Stimulated activated CD4-positive, alpha-beta T cell treated with anti-CD3 and anti-CD28 coated beads, Interleukin-12 subunit alpha, Interleukin-12 subunit beta, amount 100 ng/mL, for 24 hours (primary cell): ENCODE results near the gene CYP3A4.
"Not testable (repeated sequence)": the region's sequence is repeated elsewhere in the genome, so short reads cannot be mapped to it uniquely, and the experiment has no call there.

Experiments
- DNase-seq, 2 experiments: peaks; one replicate each; pipeline ENCODE4 v3.0.0-alpha.2; 2020; ENCODE audit warnings: low read depth in 2 of 2

Gene CYP3A4

DNA sequence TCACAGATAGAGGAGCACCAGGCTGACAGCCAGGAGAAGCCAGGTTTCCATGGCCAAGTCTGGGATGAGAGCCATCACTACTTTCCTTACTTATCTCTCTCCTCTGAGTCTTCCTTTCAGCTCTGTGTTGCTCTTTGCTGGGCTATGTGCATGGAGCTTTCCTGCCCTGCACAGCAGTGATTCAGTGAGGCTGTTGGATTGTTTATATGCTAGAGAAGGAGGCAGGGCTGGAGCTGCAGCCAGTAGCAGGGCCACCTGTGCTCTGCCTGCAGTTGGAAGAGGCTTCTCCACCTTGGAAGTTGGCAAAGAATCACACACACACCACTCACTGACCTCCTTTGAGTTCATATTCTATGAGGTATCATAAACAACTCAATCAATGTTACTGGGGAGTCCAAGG lies at the start of gene CYP3A4:
CYP3A4 (minus strand) TSS at position 178 of the 400 bp plus-strand sequence; CDS start at position 75, 103 bp downstream.
- DNase-seq = no peak

DNA sequence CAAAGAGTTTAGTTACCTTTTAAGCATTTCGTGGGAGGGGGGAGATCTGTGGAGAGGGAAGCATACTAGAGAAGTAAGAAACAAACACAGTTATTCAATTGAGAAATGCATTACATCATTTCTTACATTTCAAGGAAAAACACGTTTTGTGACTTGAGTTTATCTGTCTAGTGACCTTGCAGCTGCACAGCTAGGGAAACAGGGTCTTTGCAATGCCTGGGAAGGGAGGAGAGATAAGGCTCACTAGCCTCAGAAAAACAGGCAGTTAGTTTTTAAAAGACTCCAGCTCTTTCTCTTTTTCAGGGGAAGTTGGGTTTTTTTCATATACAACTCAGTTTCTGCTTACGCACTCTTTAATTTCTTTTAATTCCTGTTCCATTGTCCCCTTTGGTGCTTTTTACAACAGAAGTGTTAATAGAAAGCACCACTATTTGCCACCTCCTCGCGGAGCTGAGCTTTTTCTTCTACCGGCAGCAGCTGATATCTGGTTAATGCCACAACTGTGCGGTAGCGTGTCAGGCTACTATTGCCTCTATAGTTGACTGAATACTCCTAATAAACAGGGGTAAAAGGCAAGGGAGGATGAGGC lies 49.4 kb upstream of the CYP3A4 start:
- DNase-seq = no peak

DNA sequence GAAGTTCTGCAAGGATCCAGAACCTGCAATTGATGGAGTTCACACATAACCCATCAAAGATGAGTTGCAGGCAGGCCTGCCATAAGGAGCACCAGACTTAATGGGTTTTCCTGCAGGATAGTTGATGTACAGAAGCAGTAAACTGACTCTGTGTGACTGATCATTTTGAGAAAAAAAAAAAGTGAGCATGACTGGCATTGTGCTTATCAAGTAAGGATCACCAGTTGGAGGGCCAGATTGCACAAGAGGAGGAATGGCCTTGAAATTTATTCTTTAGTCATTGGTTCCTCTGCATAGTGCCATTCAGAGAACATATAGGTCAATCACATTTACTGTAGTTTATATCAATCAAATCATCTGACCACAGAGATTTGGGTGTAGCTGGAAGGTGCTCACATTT lies 47.6 kb upstream of the CYP3A4 start:
- no peak for DNase-seq

DNA sequence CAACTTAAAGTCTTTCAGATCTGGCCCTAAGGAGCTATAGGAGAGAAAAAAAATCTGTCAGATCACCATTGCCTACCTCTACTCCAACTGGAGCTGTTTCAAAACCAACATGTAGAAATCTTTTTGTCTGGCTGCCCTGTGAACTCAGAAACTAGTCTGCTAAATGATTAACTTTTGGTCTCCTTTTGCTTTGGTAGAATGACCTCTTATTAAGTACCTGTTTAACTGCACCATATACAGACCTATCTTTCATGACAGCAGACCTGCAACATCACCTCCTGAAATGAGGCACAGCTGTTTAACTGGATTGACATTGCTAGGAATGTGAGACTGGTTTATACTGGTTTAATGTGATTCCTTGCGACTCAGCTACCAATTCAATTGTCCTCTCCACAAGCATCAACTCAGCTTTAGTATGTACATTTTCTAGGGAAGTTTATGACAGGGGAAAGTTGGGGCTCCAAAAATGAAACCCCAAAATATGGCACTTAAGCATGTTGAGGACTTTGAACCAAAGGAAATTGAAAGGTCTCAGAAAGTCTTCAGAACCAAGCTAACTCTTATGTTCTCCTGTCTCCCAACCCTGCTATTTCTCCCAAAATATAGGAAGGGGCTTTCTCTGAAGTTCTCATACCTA lies 45.7 kb upstream of the CYP3A4 start:
- no peak for DNase-seq

DNA sequence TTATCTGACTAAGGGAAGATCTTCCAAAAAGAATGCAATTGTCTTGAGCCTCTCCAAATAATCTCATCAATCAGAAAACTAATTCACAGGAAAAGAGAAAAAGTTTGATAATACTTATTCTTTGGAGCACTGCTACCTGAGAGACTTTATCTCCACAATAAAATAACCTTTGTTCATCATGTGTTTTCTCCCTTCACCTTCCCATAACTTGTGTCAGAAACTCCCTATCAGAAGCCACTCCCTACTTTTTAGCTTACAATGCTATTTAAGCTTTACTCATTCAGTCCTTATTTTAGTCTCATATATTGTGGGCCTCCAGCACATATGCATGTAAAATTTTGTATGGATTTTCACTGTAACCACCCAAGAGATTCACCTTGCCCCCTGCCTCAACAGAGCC lies 44.8 kb upstream of the CYP3A4 start:
- DNase-seq = no peak

DNA sequence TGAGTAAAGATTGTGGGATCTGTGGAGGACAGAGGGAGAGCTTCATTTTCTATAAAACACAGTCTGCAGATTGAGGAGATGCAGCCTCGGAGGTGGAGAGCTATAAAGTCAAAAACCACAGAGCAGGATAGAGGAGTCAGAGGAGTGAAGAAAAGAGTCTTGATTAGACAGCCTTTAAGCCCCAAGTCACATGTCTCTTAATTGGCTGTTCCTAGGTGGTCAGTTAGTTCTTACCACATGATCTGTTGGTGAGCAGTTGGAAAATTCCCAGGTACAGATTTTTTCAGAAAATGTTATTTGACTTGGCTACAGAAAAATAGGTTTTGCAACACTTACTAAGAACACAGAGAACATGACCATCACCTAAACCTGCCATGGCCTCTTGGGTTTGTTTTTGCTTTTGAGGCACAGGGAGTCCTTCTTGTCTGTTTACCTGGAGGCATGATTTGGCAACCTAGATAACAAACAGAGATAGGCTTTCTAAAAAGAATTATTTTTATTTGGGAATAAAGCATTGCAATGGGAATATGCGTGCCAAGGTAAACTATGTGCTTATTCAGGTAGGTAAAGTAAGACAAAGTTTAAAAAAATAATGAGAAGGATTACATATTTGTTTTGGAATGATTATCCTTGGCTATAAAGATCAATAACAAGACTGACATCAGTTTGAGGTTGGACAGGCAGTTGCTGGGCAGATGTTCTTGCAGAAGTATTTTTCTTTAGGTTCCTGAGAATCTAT lies 43.2 kb upstream of the CYP3A4 start:
- DNase-seq = no peak

DNA sequence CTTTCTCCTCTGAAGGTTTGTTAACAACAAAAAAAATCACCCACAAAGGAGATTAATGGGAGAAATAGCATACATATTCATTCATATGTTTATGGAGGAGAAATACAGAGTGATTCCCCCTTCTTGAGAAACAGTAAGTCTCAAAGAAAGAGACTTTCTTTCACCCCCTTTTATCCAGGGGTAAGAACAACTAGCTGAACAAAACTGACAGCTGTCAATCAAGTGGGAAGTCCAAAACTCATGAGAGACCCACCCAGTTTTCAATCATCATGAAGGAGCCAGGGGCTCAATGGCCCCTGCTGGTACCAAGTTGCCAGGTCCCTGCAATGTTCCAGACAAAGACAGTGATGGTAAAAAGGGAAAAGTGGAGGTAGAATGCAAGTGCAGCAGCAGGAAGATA lies 41.9 kb upstream of the CYP3A4 start:
- DNase-seq = no peak

DNA sequence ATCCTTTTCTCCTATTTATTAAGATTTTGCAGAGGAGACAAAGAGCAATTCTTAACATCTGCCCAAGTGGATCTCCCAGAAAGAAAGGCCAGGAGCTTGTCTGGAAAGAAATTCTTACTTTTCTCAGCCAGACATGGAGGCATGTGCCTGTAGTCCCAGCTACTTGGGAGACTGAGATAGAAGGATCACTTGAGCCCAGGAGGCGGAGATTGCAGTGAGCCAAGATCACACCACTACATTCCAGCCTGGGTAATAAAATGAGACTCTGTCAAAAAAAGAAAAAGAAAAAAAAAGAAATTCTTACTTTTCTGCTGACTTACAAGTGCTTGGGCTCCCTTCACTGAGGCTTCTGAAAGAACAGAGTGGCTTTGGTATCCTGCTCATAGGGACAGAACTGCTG lies 41.5 kb upstream of the CYP3A4 start:
- DNase-seq = no peak

DNA sequence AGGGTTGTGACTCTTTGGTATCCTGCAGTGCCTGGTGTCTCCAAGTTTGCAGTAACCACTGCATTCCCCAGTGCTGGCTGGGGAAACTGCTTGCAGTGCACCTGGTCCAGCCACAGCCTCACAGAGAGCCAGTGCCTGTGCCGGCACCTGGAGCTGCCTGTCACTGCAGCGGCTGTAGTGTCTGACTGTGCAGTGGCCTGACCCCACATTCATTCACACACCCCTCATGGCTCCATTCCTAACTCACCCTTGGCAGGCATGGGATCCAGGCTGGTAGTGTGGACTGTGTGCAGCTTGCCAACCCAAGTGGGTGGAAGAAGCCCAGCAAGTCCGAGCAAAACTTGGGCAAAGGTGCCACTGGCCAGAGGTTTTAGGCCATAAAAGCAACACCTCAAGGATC lies 40.1 kb upstream of the CYP3A4 start:
- no peak for DNase-seq

DNA sequence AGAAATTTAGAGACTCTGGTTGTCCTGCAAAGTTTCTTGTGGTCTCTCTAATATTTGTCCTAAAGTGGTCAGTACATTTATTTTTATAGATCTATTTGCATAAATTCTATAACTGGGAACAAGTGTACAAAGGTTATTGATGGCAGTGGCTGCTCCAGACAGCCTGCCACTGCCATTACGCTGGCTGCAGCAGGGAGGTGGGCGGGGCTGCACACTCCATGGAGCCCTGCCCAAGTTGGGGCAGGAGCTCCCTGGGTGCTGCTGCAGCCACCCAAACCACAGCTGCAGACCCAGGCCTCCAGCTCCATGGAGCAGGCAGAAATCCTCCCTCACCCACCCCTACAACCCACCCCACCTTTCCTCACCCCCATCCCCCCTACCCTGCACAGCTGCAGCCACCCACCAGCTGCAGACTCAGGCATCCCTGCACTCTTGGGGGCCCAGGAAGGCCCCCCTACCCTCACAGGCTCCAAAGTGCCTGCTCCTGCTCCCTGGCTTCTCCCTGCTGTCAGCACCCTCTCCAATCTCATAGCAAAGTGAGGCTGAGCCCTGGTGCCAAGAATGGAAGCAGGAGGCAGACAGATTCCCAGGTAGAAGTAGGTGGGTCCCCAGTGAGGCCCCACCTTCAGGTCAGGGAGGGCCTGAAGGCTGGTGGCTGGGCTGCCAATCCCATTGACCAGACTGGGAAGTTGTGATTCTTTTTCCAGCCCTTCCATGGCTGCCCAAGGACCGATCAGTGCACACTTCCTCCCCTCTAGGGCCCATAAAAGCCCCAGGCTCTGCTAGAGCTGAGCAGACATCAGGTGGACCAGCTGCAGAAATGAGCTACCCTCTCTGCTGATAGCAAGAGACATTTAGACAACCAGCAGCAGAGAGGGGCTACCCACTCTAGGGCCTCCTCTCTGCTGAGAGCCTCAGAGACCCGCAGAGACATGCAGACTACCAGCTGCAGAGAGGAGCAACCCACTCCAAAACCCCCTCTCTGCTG lies 39.0 kb upstream of the CYP3A4 start:
- no peak for DNase-seq

DNA sequence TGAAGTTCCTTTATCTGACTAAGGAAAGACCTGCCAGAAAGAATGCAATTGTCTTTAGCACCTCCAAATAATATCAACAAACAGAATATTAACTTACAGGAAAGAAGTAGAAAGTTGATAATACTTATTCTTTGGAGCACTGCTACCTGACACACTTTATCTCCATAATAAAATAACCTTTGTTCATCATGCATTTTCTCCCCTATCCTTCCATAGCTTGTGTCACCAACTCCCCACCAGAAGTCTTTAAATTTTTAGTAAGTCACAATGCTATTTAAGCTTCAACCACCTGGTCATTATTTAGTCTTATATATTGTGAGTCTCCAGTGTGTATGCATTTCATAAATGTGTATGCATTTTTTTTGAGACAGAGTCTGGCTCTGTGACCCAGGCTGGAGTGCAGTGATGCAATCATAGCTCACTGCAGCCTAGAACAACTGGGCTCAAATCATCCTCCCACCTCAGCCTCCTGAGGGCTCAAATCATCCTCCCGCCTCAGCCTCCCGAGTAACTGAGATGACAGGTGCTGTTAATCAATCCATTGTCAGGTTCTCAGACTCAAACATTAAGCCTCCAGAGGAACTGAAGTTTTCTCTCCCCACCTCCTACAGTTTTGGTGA lies 36.5 kb upstream of the CYP3A4 start:
- DNase-seq = no peak

DNA sequence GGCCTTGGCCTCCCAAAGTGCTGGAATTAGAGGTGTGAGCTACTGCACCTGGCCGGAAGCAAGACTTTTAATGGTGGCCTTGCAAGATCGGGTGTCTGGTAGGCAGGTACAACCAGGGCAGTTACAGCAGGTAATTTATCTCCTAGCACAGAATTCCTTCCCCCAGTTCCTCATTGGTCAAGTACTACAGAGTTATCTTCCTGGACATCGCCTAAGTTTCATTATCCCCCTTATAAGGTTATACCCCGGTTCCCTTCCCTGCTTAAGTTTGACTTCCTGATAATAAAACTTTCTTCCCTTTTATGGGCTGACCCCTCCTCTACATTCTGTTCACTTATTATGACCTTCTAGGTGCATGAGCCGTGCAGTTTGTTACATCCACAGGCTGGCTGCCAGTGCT lies 24.8 kb upstream of the CYP3A4 start:
- no peak for DNase-seq

DNA sequence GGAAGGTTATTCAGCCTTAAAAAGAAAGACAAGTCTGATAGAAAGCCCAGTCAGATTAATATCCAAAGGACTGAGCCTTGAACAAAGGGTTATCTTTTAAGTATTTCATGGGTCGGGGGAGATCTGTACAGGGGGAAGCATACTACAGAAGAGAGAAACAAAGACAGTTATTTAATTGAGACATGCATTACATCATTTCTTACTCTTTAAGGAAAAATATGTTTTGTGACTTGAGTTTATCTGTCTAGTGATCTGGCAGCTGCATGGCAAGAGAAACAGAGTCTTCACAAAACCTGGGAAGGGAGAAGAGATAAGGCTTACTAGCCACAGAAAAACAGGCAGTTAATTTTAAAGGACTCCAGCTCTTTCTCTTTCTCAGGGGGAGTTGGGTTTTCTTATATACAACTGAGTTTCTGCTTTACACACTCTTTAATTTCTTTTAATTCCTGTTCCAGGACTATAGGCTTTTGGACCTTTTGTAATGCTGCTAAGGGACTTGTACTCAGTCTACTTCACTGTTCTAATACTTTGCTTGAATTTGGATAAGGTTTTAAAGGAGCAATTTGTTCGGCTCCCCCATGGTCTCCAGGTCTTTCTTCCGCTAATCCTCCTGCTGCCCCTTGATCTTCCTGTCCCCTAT lies 23.0 kb upstream of the CYP3A4 start:
- no peak for DNase-seq

DNA sequence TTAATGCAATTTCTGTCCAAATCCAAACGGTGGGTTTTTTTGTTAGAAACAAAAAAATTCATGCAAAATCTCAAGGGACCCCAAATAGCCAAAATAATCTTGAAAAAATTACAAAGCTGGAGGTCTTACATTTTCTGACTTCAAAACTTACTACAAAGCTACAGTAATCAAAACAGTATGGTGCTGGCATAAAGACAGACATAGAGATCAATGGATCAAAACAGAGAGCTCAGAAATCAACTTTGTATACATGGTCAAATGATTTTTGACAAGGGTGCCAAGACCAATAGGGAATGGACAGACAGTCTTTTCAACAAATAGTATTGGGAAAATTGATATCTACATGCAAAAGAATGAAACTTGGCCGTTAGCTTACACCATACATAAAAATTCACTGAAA lies 21.7 kb upstream of the CYP3A4 start:
- no peak for DNase-seq

DNA sequence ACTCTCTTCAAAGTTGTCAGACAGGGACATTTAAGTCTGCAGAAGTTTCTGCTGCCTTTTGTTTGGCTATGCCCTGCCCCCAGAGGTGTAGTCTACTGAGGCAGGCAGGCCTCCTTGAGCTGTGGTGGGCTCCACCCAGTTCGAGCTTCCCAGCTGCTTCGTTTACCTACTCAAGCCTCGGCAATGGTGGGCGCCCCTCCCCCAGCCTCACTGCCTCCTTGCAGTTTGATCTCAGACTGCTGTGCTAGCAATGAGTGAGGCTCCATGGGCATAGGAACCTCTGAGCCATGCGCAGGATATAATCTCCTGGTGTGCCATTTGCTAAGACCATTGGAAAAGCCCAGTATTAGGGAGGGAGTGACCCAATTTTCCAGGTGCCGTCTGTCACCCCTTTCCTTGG lies 19.1 kb upstream of the CYP3A4 start:
- DNase-seq = not testable (repeated sequence)

DNA sequence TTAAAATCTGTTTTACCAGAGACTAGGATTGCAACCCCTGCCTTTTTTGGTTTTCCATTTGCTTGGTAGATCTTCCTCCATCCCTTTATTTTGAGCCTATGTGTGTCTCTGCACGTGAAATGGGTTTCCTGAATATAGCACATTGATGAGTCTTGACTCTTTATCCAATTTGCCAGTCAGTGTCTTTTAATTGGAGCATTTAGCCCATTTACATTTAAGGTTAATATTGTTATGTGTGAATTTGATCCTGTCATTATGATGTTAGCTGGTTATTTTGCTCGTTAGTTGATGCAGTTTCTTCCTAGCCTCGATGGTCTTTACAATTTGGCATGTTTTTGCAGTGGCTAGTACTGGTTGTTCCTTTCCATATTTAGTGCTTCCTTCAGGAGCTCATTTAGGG lies 17.4 kb upstream of the CYP3A4 start:
- DNase-seq = not testable (repeated sequence)

DNA sequence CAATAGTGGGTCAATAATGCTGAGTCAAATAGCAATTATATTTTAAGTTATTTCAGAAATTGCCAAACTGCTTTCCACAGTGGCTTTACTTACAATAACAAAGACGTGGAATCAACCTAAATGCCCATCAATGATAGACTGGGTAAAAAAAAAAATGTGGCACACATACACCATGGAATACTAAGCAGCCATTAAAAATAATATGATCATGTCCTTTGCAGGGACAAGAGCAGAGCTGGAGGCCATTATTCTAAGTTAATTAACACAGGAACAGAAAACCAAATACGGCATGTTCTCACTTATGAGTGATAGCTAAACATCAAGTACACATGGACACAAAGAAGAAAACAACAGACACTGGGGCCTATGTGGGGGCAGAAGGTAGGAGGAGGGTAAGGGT lies 15.0 kb upstream of the CYP3A4 start:
- DNase-seq = no peak

DNA sequence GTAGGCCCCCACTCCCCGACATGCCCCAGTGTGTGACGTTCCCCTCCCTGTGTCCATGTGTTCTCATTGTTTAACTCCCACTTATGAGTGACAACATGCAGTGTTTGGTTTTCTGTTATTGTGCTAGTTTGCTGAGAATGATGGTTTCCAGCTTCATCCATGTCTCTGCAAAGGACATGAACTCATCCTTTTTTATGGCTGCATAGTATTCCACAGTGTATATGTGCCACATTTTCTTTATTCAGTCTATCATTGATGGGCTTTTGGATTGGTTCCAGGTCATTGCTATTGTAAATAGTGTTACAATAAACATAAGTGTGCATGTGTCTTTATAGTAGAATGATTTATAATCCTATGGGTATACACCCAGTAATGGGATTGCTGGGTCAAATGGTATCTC lies 11.9 kb upstream of the CYP3A4 start:
- DNase-seq = not testable (repeated sequence)

DNA sequence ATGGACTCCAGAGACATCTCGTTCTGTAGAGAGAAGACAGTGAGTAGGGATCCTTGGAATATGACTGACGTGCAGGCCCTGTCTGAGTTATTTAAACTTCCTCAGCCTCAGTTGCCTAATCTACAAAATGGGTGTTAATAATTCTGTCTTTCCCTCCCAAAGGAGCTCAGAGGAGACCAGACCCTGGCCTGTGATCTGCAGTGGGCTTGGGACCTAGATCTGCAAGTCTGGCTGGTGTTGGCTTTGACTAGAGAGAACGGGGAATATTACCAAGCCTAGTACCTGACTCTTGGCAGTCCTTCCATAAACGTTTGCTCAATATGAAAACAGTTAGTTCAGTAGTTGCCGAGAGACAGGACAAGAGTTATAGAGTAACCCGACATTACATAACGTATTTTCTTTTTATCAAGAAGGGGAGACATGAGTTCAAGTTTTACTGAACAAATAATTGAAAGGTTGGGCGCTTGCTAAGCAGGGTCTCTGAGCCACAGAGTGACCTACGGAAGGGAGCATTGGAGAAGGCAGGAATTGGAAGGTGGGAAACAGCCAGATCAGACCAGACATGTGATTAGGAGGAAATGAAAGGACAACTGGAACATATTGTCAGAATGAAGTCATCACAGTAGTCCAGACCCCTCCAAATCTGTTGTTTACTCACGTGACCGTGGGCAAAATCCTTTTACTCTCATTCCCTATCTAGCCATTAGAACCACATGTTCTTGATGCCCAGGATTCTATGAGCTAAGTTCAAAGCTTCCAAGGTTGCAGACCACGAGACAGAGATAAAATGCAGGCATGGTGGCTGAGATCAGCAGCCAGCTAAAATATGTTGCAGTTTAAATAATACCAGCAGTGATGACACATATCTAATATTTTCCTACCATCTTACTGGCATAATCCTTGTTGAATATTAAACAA lies 10.9 kb upstream of the CYP3A4 start:
- no peak for DNase-seq

DNA sequence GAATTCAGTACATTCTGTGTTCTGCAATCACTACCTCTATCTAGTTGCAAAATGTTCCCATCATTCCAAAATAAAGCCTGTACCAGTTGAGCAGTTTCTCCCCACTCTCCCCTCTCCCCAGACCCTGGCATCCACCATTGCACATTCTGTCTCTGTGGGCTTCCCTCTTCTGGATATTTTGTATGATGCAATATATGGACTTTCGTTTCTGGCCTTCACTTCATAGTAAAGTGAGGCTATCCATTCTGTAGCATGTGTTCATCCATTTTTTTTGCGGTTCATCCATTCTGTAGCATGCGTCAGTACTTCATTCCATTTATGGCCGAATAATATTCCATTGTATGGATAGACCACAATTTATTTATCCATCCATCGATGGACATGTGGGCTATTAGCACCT lies 9.5 kb upstream of the CYP3A4 start:
- no peak for DNase-seq
